G401 (cell line): ENCODE results near the gene CELF1. TPM values are rescaled to one million over a fixed set of nuclear protein-coding genes. Genes with fewer than 3 reads are reported as not detected.

ENCODE experiments used
- total RNA-seq: library from RNA; depleted of rRNA; stranded (reverse); fragments of >200 nt; shearing (Covaris generic); gene quantifications from 2 replicates; pipeline ENCODE4 v1.2.3, GENCODE V29; 2014; rRNA removed

CELF1 gene
- total RNA-seq, 1 experiment from 2014 or later = 94.4 TPM

Other genes with a start within 250 kb of the CELF1 start
- 0.37 TPM in 1 of 2 replicates, not detected in the other for gene MYBPC3, start 200.4 kb downstream of the CELF1 start, total RNA-seq
- gene SPI1, start 174.6 kb downstream of the CELF1 start, total RNA-seq = not detected in 2 replicates
- 22.9 and 43.0 TPM in 2 replicates for gene SLC39A13, start 144.5 kb downstream of the CELF1 start, total RNA-seq
- 149 and 239 TPM in 2 replicates for gene PSMC3, start 126.7 kb downstream of the CELF1 start, total RNA-seq
- not detected in 2 replicates for gene RAPSN, start 104.0 kb downstream of the CELF1 start, total RNA-seq
- 103 and 127 TPM in 2 replicates for gene PTPMT1, start 12.5 kb upstream of the CELF1 start, total RNA-seq
- 32.7 and 43.1 TPM in 2 replicates for gene KBTBD4, start 25.8 kb upstream of the CELF1 start, total RNA-seq
- 191 and 200 TPM in 2 replicates for gene NDUFS3, start 25.9 kb upstream of the CELF1 start, total RNA-seq
- 0.58 TPM in 1 of 2 replicates, not detected in the other for gene FAM180B, start 33.5 kb upstream of the CELF1 start, total RNA-seq
- gene C1QTNF4, start 41.3 kb upstream of the CELF1 start, total RNA-seq = 2.4 TPM in 1 of 2 replicates, not detected in the other
- 29.0 and 33.2 TPM in 2 replicates for gene MTCH2, start 89.4 kb upstream of the CELF1 start, total RNA-seq
- gene AGBL2, start 162.2 kb upstream of the CELF1 start, total RNA-seq = not detected in 2 replicates
- 57.4 and 126 TPM in 2 replicates for gene FNBP4, start 214.2 kb upstream of the CELF1 start, total RNA-seq